IPS-NIHi7 (cell line): ENCODE data around the gene CPT1C.

Experiments
- DNase-seq: peaks from one replicate; pipeline ENCODE4 v3.0.0; 2012; ENCODE audit warnings: mixed read lengths; ENCODE audit errors: extremely low spot score

CPT1C gene

DNA sequence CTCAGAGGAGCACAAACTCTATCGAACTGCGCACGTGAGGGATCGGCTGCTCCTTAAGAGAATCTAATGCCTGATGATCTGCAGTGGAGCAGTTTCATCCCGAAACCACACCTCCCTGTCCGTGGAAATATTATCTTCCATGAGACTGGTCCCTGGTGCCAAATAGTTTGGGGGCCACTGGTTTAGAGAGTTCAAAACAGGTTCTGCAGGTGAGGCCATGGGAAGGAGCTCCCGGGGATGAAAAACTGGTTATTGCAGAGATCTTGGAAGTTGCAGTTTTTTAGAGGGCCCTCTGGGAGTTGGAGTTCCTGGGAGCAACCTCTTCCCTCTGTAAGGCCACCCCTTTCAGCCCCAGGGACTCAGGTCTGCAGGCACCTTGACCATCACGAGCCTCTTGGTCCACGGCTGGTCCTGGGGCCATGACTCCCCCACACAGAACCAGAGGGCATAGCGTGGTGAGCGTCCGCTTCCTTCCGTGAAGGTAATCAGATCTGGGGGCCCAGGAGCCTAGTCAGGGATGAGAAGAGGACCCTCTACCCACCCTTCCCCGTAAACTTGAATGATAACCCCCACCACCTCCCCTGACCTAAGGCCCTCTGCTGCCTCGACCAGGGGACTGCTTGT is 30.5 kb upstream of the CPT1C start:
- no peak for DNase-seq

DNA sequence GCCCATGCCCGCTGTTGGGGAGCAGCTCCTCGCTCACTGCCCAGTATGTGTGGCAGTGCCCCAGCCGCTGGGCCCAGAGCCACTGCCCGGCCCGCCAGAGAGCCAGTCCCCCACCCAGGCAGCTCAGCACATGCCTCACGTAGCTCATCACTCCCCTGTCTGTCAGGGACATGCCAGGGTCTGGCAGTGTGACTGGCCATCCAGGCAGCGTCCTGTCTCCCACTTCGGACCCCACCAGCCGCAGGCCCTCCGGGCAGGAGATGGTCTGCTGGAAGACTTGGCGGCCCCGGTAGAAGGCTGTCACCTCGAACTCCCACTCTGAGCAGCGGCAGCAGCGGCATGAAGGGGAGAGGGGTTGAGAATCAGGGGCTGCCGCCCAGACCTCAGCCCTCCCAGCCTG is 28.9 kb upstream of the CPT1C start:
- no peak for DNase-seq

DNA sequence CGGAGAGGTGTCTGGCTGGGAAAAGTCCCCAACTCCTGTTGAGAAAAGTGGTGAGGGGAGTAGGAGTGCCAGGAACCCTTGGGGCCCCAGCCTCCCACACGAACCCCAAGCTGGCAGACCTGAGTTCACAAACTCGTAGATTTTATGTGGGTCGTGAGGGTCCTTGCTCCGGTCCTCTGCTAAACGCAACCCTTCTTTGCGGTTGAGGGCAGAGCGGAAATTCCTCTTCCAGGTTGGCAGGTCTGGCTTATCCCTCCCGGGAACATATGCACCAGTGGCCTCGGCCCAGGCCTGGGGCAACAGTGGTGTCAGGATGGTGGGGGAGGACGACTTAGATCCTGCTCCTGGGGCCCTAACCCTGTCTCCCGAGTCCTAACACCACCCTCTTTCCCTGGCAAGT is 27.7 kb upstream of the CPT1C start:
- no peak for DNase-seq

DNA sequence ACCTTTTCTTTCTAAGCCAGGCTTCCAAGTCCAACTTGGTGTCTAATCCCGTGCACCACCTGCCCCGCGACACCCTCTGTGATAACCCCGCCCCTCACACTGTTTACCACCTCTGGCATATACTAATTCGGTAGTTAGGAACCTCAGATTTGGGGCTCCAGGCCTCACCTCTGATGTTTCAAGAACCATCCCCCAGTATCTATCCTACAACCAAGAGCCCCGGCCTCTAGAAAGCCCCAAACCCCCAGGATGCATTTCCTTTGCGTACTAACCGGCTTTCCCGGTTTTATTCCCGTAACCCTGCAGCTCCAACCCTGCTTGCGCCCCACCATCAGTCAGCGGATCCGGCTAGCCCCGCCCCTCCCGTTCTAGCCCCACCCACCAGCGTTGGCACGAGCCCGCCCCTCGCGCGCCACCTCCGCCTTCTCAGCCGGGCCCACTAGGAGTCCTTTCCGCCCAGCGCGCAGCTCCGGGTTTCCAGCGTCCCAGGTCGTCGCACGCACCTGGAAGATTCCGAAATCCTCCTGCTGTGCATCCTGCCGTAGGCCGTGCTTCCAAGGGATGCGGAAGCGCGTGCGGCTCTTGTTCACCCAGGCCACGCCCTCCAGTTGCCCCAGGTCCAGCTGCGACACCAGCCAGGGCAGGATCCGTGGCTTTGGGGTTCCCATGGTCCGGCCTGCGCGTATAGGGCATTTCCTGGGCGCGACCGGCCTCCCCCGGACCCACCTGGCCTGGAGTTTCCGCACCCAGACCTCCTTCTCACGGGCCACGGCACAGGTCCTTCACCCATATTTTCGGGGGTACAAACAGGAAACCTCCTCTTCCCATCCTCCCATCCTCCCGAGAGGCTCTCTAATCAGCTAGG is 26.5 kb upstream of the CPT1C start:
- DNase-seq, result peak; percentile 92

DNA sequence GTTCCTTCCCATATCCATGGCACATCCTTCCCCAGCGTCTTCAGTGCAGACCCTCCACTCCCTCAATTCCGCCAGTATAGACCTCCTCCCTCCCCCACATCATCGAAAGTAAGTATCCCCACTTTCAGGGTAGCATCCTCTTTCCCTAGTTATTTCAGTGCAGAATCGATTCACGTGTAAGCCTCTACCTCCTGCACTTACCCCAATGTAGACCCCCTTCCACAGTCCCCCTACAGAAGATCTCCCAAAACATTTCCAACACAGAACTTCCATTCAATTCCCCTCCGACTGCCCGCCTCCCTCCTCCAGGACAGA is 25.9 kb upstream of the CPT1C start:
- no peak for DNase-seq

DNA sequence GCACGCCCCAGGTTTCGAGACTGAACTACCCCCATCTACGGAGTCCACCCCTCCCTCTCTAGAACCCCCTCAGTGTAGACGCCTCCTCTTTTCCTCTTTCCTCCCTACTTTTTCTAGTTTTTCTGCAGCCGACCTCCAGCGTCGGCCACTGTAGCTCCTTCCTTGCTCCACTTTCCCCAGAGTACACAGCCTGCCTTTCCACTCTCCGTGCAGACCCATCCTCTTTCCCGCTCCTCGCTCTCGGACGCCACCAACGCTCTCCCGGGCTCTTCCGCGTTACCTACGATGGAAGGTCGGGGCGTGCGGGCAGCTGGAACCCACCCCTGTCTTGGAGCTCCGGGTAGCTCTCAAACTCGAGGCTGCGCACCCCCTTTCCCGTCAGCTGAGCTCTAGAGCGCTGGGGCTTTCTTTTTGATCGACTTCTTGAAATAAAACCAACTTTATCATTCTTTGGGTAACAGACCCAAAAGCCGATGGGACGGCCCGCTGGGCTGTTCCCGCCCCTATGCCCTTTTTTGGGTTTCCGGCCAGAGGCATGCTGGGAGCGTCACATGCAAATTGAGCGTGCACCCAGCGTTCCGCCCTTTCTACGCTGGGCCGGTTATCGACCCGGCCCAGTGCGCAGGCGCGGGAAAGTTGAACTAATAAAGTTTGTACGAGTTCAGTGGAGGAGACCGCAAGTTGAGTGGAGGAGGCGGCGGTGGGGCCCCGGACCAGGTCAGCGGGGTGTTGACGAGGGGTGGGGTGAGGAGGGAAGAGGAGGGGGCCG is 25.4 kb upstream of the CPT1C start, which contains the start of the genes BCL2L12 and IRF3:
Gene BCL2L12 (plus strand): TSS at position 583 of the 769 bp plus-strand sequence. CDS start 760 bp downstream, outside the sequence.
Gene IRF3 (minus strand): TSS at position 507 of the 769 bp plus-strand sequence. CDS start 1,019 bp downstream, outside the sequence.
- peak; percentile 92 for DNase-seq

DNA sequence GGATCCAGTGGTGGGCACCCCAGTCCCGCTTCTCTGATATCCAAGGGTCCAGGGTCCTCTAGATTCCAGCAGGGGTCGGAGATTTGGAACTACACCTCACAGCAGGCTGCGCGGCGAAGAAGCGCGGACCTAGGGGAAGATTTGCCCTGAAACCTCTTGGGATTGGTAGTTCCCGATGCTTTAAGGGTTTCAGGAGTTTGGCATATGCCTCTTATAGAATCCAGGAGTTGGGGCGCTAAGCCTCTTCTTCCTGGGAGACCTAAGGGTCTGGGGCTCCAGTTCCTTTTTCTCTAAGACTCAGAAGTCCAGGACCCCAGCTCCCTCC is 24.8 kb upstream of the CPT1C start:
- DNase-seq, result no peak

DNA sequence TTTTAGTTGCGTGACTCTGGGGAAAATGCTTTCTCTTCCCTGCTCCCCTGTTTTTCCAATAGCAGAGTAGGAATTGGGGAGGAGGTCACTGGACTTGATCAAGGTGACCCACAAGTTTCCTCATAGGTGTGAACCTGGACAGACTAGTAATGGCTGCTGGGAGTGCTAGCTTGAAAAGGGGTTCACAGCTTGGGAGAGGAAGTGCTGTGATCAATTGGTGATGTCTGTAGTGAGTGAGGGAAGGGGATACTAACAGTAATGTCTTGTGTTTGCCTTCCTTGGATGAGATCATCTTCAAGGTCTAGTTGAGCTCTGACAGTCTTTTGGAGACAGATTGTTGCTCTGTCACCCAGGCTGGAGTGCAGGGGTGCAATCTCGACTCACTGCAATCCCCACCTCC is 23.4 kb upstream of the CPT1C start:
- no peak for DNase-seq

DNA sequence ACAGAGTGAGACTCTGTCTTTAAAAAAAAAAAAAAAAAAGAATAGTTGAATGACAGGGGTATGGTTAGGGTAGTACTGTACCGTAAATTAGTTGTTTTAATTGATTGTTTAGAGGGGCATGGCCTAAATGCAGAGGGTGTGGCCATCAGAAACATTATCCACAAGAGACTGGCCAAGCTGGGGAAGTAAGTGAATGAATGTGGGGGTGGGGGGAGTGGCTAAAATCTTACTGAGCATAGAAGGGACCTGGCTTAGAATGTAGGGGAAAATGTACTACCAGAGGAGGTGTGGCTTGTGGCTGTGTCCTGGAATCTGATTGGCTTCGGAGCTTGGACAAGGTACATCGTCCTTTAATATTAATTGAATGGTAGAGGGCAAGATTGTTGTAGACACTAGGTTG is 21.4 kb upstream of the CPT1C start:
- DNase-seq, result no peak

DNA sequence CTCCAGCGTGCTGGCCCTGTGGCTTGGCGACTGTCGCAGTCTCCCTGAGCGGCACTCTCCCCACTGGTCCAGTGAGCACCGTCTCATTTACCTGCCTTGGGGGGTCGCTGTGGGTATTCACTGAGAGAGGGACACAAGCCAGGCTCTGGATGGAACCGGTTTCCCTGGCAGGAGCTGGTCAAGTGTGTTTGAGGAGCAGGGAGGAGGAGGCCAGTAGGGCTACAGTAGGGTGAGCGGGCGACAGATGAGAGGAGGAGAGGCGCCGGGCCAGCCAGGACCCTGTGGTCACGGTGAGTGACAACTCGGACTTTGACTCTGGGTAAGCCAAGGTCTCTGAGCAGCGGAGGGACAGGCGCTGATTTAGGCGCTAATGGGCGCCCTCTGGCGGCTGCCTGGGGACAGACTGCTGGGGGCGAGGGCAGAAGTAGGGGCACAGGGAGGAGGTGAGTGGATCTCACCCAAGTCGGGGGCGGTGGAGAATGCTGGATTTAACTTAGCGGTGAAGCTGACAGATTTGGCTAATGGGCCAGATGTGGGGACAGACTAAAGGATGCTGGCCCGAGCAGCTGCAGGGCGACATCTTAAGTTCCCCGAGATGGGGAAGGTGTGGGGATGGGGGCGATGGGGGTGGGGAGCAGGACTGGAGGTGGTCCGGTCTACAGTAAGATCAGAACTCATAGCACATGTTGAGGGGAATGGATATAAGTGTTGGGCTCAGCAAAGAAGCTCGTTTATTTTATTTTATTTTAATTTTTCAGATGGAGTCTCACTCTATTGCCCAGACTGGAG is 18.6 kb upstream of the CPT1C start:
- DNase-seq, result peak; percentile 88

DNA sequence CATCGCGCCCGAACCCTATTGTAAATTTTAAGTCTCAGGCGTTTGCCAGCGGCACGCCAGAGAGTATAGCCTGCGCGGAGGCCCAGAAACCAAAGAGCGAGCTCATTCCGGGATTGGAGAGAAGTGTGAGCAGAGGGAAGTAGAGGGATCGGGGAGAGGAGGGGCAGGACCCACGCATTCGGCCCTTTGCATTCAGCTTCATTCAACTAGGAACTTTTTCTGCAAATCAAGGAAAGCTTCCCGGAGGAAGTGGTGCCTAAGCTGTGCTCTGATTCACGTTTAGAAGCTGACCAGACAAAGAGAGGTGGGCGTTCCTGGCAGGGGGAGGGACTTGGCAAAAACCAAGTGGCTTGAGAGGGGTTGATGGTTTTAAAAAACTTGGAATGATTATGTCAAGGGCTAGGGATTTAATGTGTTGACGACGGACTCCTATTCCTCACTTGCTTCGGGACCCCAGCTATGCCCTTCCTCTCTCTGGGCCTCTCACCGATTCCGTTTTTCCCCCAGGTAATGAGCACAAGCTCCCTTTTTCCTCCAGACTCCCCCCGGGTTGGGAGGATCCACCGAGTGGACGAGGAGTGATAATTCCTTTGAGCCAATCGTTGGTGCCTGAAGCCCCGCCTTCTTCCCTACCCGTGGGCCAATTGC is 14.7 kb upstream of the CPT1C start:
- peak; percentile 67 for DNase-seq

DNA sequence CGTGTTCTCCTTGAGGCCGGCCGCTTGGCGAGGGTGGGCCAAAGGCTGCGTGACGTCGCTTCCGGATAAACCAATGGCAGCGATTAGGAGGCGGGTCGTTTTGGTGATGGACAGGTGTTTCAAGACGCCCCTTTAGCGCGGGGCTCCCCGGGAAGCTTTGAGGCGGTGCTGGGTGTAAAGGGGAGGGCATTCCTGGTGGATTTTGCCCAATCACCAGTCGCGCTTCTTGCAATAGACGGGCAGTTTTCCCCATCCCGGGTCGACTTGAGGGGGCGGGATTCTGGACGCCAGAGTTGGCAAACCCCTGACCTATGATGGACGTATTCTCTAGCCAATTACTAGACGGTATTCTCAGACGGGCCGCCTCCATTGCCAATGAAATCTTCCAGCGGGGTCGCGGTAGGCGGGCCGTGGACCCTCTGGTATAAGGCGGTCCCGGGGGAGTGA is 14.1 kb upstream of the CPT1C start:
- DNase-seq, result peak; percentile 93

DNA sequence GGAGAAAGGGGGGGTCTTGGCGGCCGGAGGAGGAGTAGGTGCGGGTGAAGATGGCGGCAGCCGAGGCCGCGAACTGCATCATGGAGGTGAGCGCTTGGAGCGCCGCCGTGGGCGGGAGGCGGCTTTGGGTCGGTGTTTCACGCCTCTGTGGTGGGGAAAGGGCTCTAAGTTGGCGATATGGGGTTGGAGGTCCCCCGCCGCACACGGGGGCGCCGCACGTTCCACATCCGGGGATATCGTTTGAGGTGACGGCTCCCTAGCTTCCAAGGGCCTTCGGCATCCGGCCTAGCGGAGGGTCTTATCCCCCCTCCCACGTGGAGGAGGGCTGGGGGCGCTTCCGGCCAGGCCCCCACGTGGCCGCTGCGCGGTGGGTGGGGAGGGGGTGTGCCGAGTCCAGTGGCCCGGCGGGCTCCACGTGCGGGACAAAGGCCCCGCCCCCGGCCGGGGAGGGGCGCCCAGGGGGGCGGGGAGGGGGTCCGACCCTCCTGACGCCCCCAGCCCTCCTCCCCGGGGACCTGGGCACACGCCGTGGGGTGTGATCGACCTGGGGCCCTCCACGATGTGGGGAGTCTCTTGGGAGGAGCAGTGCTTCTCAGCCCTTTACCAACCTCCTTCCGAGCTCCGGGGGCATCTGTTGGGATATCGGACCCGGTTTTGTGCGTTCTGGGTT is 13.6 kb upstream of the CPT1C start, which contains the start of gene PRMT1:
Gene PRMT1 (plus strand): TSS at position 41 of the 670 bp plus-strand sequence. CDS start 10 bp downstream, at position 51.
- no peak for DNase-seq

DNA sequence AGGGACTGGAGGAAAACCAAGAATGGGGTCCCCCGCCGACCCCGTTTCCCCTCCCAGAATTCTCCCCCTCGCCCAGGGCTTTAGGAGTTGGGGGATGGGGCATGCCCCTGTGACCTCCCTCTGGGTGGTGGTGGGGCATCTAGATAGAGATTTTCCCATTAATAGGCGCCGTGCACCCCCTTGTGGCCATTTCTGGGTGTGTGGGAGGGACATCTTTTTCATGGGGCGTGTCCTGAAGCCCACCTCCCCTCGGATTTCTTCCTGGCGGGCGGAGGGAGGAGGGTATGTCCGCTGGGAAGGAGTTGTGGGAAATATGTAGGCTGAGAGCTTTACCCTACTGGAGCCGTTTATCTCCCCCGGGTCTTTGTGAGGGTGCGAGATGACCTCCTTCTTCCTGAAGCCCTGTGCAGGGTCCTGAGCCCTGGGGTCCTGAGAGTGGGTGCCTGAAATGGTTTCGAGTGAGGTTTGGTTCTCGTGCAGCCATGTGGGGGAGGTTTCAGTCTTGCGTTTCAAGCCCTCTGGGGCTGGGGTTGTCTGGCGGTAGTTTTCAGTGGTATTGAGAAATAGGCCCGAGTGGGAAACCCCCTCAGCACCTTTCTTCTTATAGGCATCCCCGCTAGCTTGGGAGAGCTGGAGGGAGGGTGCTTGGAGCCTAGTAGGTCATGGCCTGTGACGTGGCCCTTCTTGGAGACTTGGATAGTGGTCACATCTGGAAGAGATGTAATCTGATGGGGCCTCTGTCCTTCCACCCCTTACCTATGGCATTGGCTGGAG is 12.8 kb upstream of the CPT1C start:
- peak; percentile 62 for DNase-seq

DNA sequence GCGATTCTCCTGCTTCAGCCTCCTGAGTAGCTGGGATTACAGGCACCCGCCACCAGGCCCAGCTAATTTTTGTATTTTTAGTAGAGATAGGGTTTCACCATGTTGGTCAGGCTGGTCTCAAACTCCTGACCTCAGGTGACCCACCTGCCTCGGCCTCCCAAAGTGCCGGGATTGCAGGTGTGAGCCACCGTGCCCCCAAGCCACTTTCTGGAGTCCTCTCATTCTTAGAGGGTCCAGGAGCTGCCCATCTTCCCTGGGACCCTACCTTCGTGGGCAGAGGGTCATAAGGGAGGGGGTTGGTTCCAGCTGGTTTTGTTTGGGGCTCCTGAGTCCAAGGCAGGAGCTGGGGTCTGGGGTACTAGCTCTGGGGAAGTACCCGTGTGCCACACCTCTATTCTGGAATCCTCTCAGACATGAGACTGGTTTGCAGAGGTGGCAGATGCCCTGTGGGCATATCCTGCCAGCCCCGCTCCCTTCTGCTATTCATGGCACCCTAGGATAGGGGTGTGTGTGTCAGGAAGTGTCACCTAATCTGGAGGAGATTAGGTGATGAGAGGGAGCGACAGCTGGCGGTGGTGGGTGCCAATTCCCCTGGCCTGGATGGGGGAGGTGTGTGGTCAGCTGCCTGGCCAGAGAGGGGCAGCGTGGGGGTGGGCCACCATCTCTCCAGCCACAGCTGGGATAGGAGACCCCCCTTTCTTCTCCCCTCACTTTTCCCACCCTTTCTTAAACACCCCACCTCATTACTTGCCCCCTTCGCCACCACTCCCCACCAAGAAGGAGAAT is 11.7 kb upstream of the CPT1C start:
- DNase-seq, result peak; percentile 7

DNA sequence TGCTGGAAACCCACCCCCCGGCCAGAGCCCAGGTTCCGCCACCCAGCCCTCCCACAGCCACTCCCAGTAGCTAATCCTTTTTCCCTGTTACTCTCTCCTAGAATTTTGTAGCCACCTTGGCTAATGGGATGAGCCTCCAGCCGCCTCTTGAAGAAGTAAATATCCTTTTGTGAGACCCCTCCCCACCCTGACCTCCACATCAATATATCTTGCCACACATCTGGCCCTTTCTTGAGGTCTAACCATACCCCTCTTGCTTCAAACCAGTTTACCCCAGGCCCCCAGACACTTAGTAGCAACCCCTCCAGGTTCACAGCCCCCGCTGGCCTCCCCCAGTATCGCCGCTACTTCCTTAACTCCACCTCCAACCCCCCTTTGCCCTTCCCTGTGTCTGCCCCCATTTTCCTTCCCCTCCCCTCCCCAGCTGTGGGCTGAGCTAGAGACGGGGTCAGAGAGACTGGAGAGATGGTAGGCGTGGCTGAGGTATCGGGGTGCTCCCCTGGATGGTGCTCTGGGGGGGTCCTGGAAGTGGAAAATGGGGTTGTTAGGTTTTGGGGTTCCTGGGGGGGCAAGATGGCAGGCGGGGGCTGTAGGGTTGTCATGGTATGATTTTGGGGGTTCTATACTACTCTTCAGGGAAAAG is 11.0 kb upstream of the CPT1C start:
- DNase-seq, result peak; percentile 8

DNA sequence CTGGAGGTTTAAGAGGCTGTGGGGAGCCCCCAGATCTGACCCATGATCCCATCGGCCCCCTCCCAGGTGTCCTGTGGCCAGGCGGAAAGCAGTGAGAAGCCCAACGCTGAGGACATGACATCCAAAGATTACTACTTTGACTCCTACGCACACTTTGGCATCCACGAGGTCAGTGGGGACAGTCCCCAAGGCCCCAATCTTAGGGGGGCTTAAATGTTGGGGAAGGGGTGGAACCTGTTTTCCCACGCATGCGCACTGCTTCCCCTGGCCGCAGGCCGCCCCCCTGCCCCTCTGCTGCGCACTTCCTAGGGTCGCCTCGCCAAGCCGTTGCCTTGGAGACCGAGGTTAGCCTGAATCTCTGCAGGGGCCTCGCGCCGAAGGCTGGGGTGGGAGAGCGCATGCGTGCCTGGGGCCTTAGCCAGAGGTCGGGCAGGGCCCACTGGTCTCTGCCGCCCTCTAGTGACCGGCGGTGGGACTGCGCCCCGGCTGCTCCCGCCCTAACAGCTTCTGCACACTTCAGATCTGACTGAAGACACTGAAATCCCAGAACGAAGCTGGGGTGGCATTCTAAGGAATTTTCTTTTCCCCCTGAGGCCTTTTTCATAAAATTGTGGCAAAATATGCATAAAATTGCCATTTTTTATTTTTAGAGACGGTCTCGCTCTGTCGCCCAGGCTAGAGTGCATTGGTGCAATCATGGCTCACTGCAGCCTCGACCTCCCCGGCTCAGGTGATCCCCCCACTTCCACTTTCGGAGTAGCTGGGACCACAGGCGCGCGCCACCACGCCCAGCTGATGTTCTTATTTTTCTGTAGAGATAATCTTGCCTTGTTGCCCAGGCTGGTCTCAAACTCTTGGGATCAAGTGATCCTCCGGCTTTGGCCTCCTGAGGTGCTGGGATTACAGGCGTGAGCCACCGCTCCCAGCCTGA is 10.2 kb upstream of the CPT1C start:
- DNase-seq, result peak; percentile 95
